ENCODE results near the gene ZNF133.

DNA sequence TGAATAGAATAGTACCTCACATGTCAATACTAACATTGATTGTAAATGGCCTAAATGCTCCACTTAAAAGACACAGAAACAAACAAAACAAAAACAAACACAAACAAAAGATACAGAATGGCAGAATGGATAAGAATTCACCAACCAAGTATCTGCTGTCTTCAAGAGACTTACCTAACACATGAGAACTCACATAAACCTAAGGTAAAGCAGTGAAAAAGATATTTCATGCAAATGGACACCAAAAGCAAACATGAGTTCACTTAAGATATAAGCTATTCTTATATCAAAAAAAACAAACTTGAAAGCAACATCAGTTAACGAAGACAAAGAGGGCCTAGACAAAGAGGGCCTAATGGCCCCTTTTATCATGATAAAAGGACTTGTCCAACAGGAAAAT is 47.3 kb upstream of the ZNF133 start:
- TF ChIP-seq, protein P1, sequence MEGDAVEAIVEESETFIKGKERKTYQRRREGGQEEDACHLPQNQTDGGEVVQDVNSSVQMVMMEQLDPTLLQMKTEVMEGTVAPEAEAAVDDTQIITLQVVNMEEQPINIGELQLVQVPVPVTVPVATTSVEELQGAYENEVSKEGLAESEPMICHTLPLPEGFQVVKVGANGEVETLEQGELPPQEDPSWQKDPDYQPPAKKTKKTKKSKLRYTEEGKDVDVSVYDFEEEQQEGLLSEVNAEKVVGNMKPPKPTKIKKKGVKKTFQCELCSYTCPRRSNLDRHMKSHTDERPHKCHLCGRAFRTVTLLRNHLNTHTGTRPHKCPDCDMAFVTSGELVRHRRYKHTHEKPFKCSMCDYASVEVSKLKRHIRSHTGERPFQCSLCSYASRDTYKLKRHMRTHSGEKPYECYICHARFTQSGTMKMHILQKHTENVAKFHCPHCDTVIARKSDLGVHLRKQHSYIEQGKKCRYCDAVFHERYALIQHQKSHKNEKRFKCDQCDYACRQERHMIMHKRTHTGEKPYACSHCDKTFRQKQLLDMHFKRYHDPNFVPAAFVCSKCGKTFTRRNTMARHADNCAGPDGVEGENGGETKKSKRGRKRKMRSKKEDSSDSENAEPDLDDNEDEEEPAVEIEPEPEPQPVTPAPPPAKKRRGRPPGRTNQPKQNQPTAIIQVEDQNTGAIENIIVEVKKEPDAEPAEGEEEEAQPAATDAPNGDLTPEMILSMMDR (IDR thresholded peaks at IDR 0.05; ENCODE audit: insufficient read depth, low read length, poor library complexity, severe bottlenecking) = no peak
- no peak for TF ChIP-seq EZH2phosphoT487 (conservative IDR thresholded peaks at IDR 0.05; ENCODE audit: low read length)
